ENCODE measurements around the gene ENTPD7. TPM values are rescaled to one million over a fixed set of nuclear protein-coding genes. Genes with fewer than 3 reads are reported as not detected.

The ENTPD7 gene
- total and polyA plus RNA-seq, 10 of the 15 experiments (the other 5 are each of a cell fraction or from before 2014, with no cell fraction given), result 0.73 to 6.7 (median 5.2) TPM

GRCh38 chr10:99731306-99732032 is 72.2 kb downstream of the ENTPD7 start (continued):
- TF ChIP-seq E4F1 (IDR thresholded peaks at IDR 0.05; ENCODE audit: borderline replicate concordance, partially characterized antibody) (no peak), RFX5 (IDR thresholded peaks at IDR 0.05; ENCODE audit: low read depth, low read length) (0 out of 2 replicates have a peak, but pooled peaks have one; percentile 1)

- ATAC-seq (peak; percentile 95), FAIRE-seq (peak; percentile 76), DNase-seq (ENCODE audit: low read depth, low spot score) (peak; percentile 82)
- TSS peak; percentile 86 for BruUV-seq (replicated peaks)
- Histone ChIP-seq H3K79me2 (ENCODE audit: control insufficient read depth, insufficient read depth, low read length) (peaks cover 32% of the 10 kb centered on the region), H3K36me3 (ENCODE audit: control insufficient read depth in 2 of 2, insufficient read depth in 2 of 2, low read length in 1 of 2) (peaks cover 0 to under 1% of the 10 kb centered on the region in 2 experiments; a peak in 1 of 4 replicates), H4K20me1 (ENCODE audit: control insufficient read depth, insufficient read depth) (no peaks in the 10 kb centered on the region), H3K9me3 (replicated peaks; ENCODE audit: control insufficient read depth, insufficient read depth, low read length) (no peaks in the 10 kb centered on the region), H2AFZ (ENCODE audit: control insufficient read depth, low read depth, low read length) (peak within 1 kb of the TSS; percentile 94), H3K4me3 (peak within 1 kb of the TSS; percentile 98), H3K4me1 (ENCODE audit: control insufficient read depth, insufficient read depth, low read length) (peaks cover 5% of the 10 kb centered on the region; the same call in 1 of the 2 replicates), H3K27me3 (replicated peaks in 1 of 2; ENCODE audit: control insufficient read depth in 2 of 2, insufficient read depth in 2 of 2, low read length in 1 of 2) (no peaks in the 10 kb centered on the region), H3K9ac (ENCODE audit: control insufficient read depth, insufficient read depth, low read length) (peak within 1 kb of the TSS; percentile 91), H3K27ac (ENCODE audit: control insufficient read depth, insufficient read depth) (peak within 1 kb of the TSS; percentile 89), H3K4me2 (ENCODE audit: control insufficient read depth, insufficient read depth) (peak within 1 kb of the TSS; percentile 81)
- 1% methylated on average over 59 of the region's 73 CpGs for WGBS (ENCODE audit: insufficient coverage, insufficient replicate concordance, low lambda C conversion rate, missing lambda C conversion rate)
- ChIA-PET POLR2A (interaction anchor here (0.5 to 2.4 kb wide), 10 partner anchors 10 to 535 kb away, joined by 3 to 9 read pairs (median 4); partner anchors contain the start of genes CWF19L1 and ENTPD7), SMC1A (ENCODE audit: uncharacterized antibody, unreplicated experiment) (interaction anchor here (0.8 to 3.3 kb wide), 9 partner anchors 9 to 314 kb away, joined by 3 to 11 read pairs (median 3); no protein-coding TSS in a partner anchor), CTCF (interaction anchor here (0.6 to 4.1 kb wide), 12 partner anchors 9 to 302 kb away, joined by 3 to 17 read pairs (median 3); partner anchors contain the start of genes ENTPD7 and GOT1), RAD21 (ENCODE audit: unreplicated experiment) (interaction anchor here (0.6 to 2.4 kb wide), 5 partner anchors 9 to 112 kb away, joined by 3 to 11 read pairs (median 3); partner anchors contain the start of gene SLC25A28)
- in situ Hi-C loops (cut with MboI) (no loop called here), intact Hi-C loops (cut with micrococcal nuclease; ENCODE audit: unreplicated experiment) (no loop called here)
- TF ChIP-seq E4F1 (IDR thresholded peaks at IDR 0.05; ENCODE audit: borderline replicate concordance, partially characterized antibody), result peak; percentile 21
- 0 out of 4 replicates have a peak, but pooled peaks of 1 of the 2 experiments have one; percentile 17 for TF ChIP-seq SRF (IDR thresholded peaks at IDR 0.05; ENCODE audit: low read depth in 2 of 2, low read length in 2 of 2)
- TF ChIP-seq NBN (IDR thresholded peaks at IDR 0.05), result 0 out of 2 replicates have a peak, but pooled peaks have one; percentile 23
- no peak for TF ChIP-seq IRF5 (IDR thresholded peaks at IDR 0.05; ENCODE audit: borderline replicate concordance)
- no peak for TF ChIP-seq STAT3 (IDR thresholded peaks at IDR 0.05; ENCODE audit: low read depth, low read length)
- no peak for TF ChIP-seq SREBF2 (IDR thresholded peaks at IDR 0.05; ENCODE audit: low read length)
- TF ChIP-seq KLF5 (IDR thresholded peaks at IDR 0.05; ENCODE audit: partially characterized antibody), result peak; percentile 42
- TF ChIP-seq PBX3 (IDR thresholded peaks at IDR 0.05; ENCODE audit: insufficient replicate concordance, low read depth, low read length), result no peak
- TF ChIP-seq RUNX3 (IDR thresholded peaks at IDR 0.05; ENCODE audit: low read length), result peak; percentile 87
- TF ChIP-seq PAX5 (IDR thresholded peaks at IDR 0.05; ENCODE audit: borderline replicate concordance, low read depth, low read length), result no peak
These were observed 72.9 kb downstream of the ENTPD7 start, which contains the start of the genes COX15 and CUTC for GRCh38 chr10:99732033-99732842. TSS of gene COX15 (minus strand) at chr10:99732127. CDS start at chr10:99732049, 78 bp downstream. TSS of gene CUTC (plus strand) at chr10:99732234. CDS start at chr10:99732349, 115 bp downstream.
